ENCODE measurements around the gene SEMA6A.

DNA sequence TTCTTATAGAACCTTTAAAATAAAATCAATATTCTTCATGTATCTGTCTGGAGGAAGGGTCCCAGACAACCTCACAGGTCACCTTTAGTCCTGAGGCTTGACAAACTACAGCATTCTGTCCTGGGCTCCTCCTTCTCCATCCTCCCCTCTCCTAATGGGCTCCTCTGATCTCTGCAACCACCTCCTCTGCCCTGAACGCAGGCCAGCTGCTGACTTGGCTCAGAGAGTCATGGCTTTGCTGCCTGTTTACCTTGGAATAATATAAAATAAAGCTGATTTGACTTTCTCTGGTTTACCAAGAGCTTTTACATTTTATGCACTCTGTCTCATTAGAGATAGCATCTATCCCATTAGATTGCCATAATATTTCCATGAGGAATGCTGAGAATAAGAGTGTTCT, 159.4 kb downstream of the SEMA6A start:
- TF ChIP-seq, protein P1, sequence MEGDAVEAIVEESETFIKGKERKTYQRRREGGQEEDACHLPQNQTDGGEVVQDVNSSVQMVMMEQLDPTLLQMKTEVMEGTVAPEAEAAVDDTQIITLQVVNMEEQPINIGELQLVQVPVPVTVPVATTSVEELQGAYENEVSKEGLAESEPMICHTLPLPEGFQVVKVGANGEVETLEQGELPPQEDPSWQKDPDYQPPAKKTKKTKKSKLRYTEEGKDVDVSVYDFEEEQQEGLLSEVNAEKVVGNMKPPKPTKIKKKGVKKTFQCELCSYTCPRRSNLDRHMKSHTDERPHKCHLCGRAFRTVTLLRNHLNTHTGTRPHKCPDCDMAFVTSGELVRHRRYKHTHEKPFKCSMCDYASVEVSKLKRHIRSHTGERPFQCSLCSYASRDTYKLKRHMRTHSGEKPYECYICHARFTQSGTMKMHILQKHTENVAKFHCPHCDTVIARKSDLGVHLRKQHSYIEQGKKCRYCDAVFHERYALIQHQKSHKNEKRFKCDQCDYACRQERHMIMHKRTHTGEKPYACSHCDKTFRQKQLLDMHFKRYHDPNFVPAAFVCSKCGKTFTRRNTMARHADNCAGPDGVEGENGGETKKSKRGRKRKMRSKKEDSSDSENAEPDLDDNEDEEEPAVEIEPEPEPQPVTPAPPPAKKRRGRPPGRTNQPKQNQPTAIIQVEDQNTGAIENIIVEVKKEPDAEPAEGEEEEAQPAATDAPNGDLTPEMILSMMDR (IDR thresholded peaks at IDR 0.05), result no peak
- no peak for TF ChIP-seq POLR2A (IDR thresholded peaks at IDR 0.05)
